NOMO-1 treated with dmso at 0.1 percent for 144 hours (cell line): ENCODE results near the gene ECE1.
"Not testable (repeated sequence)": the region's sequence is repeated elsewhere in the genome, so short reads cannot be mapped to it uniquely, and the experiment has no call there.

Source experiments
- DNase-seq: peaks from one replicate; lab custom pipeline; 2025; ENCODE audit not compliant: unreplicated experiment; lab: John Stamatoyannopoulos, UW

ECE1 gene

GRCh38 chr1:21188235-21188634, 102.0 kb downstream of the ECE1 start:
- no peak for DNase-seq

DNA sequence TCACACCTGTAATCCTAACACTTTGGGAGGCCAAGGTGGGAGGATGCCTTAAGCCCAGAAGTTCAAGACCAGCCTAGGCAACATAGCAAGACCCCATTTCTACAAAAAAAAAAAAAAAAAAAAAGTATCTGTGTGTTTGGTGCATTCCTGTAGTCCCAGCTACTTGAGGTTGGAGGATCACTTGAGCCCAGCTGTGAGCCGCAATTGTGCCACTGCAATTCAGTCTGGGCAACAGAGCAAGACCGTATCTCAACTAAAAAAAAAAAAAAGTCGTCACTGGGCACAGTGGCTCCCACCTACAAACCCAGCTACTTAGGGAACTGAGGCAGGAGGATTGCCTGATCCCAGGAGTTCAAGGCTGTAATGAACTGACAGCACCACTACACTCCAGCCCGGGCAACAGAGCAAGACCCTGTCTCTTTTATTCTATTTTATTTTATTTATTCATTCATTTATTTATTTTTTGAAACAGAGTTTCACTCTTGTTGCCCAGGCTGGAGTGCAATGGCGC, 105.0 kb downstream of the ECE1 start:
- no peak for DNase-seq

DNA sequence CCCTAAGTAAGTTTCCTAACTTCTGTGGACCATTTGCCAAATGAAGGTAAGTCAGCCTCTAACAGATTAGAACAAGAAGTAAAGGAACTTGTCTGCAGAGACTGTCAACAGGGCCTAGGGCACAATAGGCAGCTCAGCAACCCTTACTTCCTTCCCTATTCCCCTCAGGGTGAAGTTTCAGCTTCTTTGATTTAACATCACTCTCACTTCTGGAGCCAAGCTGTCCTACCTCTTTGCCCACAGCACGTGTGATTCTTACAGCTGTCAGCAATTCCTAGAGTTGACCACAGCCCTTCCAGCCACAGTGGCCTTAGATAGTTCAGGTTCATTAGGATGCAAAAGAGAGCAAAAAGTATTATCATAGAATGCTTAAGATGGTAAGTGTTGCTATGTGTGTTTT, 106.0 kb downstream of the ECE1 start:
- DNase-seq: peak; percentile 43

DNA sequence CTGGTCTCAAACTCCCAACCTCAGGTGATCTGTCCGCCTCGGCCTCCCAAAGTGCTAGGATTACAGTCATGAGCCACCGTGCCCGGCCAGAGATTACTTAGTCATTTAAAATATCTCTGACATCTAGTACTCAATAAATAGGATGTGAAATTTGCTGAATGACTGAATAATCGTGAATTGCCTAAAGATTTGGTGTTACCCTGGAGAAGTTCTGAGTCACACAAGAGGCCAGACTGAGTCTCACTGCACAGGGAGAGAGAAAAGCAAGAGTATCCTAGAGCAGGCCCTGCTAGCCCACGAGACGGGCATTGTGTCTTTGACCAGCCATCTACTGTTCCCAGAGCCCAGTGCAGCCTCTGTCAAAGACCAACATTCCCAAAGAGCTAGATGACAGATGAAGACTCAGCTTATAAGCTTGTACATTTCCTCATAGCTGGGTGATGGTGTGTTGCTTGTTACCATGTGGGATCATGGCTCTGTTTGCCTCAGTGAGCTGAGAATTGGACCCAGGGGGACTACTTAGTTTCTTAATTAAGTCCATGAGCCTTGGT, 108.0 kb downstream of the ECE1 start:
- no peak for DNase-seq

DNA sequence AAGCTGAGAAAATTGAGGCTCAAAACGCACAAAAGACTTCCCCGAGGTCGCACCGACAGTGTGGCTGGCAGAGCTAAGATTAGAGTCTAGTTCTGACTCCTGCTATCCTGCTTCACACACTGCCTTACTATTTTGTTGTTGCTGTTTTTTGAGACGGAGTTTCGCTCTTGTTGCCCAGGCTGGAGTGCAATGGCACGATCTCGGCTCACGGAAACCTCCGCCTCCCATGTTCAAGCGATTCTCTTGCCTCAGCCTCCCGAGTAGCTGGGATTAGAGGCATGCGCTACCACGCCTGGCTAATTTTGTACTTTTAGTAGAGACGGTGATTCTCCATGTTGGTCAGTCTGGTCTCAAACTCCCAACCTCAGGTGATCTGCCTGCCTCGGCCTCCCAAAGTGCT, 112.0 kb downstream of the ECE1 start:
- DNase-seq: not testable (repeated sequence)

DNA sequence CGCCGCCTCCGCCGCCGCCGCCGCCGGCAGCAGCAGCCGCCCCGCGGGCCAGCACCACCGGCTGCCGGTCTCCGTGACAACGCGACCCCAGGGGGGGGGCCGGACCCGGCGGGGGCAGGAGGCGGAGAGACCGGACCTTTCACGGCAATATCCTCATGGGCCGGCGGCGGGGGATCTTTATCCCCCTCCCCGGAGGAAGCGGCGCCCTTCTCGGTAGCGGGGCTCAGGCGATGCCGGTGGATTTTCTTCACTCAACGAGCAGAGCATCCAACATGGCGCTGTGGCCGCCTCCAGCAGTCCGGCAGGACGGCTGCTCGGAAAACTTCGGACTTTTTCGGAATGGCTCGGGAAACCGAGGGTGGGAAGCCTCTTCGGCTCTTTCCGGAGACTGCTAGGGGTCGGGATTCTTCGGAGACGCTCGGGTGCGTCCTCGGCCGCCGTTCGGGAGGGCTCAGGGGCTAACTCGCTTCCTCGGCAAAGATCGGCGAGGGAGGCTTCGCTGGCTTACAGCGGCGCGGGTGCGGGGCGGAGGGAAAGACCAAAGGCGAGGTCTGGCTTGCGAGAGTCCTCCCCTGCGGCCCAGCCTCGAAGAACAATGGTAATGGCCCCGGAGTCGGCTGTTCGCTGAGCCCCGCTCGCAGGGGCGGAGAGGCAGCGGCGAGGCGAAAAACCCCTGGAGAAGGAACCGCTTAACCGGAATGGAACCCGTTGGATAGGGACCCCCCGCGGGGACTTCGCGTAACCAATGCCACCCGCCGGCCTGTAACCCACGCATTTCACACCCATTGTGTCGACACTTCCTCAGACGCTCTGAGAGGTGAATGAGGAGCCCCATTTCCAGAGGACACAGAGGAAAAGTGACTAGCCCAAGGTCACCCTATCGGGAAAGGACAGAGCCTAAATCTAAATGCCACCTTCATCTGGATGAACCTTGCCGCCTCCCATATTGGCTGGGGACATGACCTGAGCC, 113.4 kb downstream of the ECE1 start, which contains the start of gene EIF4G3:
TSS of gene EIF4G3 (minus strand) at position 312 of the 970 bp plus-strand sequence. CDS start 174,155 bp downstream, outside the sequence.
- DNase-seq: peak; percentile 95

DNA sequence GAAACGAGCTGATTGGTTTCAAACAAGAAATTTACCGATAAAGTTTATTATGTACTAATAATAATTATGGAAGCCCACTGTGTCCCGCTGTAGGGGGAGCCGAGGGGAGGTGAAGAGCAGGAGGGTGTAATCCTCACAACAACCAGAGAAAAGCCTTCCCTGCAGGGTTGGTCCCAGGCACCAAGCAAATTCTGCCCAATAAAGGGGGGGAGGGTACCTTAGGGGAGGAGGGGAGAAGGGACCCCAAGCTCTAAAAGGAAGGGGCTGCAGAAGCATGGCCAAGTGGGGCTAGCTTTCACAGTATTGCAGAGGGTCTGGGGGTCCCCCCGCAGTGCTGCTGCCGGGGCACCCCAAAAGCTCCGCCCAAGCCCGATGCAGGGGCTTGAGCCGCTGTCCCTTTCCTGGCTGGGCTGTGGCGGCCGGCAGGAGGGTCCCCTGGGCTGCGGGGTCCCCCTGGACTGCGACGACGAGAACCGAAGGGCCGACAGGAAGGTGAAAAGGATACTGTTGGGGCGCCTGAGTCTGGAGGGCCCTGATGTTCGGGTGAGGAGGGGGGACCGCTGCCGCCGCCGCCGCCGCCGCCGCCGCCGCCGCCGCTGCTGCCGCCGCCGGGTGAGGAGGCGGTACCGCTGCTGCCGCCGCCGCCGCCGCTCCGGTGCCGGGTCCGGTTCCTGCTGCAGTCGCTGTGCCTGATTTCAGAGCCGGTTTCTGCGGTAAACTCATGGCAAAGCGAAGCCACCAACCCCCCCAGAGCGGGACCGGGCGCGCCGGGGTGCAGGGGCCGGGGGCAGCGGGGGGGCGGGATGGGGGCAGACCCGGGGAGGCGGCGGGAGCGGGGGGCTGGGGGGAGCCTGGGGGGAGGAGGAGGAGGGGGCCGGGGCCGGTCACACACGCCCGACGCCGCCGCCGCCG, 114.3 kb downstream of the ECE1 start:
- DNase-seq: no peak

DNA sequence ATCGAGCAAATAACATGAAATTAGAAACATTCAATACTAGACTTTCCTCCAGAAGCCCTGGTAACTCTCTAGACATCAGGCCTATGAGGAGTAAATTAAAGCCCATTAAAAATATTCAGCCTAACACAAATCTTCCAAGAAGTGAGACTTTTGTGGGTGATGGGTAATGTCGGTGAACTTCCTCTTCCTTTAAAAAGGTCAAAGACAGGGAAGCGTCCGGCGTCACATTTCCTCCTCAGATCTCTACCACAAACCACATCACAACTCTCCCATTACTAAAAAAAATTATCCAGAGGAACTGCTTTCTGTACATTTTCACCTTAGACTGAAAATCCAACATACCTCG, 115.0 kb downstream of the ECE1 start:
- DNase-seq: peak; percentile 65

DNA sequence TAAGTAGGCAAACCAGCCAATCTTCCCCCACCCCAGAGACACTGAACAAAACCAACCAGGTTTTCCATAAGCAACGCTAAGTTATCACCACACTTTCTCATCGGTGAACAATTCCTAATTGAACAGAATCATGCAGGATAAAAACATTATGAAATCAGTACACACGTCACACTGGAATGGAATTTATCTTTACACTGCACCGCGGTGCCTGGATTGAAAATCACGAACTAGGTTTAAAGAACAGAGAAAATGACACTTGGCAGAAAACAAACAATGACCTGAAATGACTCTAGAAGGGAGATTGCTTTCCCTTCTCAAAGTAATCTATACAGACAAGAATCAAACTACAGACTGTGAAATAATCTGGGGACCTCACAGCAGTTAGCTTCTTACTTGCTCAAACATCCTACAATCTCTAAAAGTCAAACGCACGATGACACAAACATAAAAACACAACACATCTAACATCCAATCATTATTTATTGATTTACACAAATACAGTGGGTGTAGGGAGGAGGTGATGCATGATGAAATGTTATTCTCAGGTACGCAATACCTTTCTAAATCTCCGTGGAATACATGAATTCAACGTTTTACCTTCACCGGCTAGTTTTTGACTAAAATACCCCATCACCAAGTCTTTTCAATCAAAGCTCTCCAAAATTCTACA, 115.5 kb downstream of the ECE1 start:
- DNase-seq: no peak

DNA sequence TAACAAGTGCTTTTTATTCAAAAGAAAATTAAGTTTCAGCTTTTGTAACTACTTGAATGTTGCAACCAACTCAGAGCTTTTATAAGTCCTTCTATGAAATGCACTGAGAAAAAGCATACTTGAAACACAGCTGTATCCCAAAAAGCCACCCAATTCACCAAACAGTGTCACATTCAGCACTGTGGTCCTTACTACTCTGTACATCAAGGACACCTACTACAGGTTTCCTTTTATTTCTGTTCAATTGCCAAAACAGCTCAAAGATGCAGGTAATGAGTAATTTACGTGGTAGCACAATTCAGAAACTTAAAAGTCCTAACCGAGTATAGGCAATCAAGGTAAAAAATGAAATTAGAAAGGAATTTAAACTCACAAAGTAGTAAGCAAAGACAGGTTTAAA, 116.0 kb downstream of the ECE1 start:
- no peak for DNase-seq

- not testable (repeated sequence) for DNase-seq
These were observed 117.2 kb downstream of the ECE1 start for GRCh38 chr1:21173096-21173495.

- not testable (repeated sequence) for DNase-seq
These were observed 119.4 kb downstream of the ECE1 start for GRCh38 chr1:21170837-21171236.

DNA sequence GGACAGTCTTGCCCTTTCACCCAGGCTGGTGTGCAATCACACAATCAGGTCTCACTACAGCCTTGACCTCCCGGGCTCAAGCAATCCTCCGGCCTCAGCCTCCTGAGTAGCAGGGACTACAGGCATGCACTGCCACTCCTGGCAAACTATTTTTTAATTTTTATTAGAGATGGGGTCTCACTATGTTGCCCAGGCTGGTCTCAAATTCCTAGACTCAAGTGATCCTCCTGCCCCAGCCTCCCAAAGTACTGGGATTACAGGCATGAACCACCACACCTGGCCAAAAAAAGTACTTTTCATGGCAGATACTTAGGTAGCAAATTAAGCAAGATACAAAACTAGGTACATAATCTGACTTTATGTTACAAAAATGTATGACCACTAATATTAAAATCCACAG, 121.8 kb downstream of the ECE1 start:
- DNase-seq: no peak
